ENCODE data around the gene ZNF215. TPM values are rescaled to one million over a fixed set of nuclear protein-coding genes. Genes with fewer than 3 reads are reported as not detected.
"Not testable (repeated sequence)": the region's sequence is repeated elsewhere in the genome, so short reads cannot be mapped to it uniquely, and the experiment has no call there.

The ZNF215 gene
- polyA plus RNA-seq, 3 donors: 3.5 to 3.8 (median 3.6) TPM

DNA sequence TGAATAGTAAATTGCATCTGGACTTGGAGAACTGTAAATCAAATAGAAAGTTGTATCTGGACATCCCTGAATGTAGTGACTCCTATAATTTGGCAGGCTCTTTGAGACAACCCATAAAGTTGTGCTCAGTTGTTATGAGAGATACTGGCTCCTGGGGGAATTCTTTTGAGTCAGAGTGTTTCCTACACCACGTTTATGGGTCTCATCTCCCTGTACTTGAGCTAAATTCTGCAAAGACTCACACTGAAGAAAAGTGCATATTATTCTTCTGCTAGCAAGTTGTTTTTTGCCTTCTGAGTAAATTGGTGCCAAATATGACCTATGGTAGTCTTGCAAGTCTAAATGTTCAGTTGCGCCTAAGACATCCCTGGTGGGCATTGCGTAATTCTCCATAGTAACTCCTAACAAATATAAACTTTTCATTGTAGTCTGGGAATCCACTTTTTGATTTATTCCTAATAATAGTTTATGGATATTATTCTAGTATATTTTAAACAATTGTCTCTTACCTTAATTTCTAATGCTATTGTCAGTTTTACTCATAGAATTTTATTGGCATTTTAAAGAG is 5.0 kb downstream of the ZNF215 start:
- DNase-seq (ENCODE audit: low read depth in 3 of 3, low spot score in 2 of 3): no peak

DNA sequence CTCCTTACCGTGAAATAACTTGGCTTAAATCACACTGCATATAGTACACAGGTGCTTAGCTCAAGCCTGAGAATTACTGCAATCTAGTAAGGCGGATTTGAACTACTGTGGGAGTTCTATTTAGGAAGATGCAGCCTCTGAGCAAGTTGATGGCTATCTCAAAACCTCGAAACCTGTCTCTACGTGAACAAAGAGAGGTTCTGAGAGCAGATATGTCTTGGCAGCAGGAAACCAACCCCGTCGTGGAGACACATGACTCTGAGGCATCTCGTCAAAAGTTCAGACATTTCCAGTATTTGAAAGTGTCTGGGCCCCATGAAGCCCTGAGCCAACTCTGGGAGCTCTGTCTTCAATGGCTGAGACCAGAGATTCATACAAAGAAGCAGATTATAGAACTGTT is 5.9 kb downstream of the ZNF215 start:
- DNase-seq (ENCODE audit: low read depth in 3 of 3, low spot score in 2 of 3): no peak

DNA sequence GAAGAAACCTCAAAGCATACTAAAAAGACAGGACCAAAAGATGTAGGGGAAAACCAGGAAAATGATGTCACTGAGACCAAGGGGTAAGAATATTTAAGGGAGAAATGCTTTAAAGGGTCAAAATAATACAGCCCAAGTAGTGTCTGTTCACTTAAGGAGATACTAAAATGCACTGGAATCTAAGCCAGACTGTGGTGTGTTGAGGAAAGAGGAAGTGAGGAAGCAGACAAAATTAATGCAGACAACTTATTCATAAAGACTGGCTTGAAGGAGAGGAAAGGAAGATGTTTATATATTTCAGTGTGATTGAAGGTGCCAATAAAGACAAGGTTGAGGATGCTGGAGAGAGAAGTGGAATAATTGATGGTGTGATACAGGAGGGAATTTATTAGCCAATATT is 15.7 kb downstream of the ZNF215 start:
- DNase-seq (ENCODE audit: low read depth in 3 of 3, low spot score in 2 of 3): no peak

DNA sequence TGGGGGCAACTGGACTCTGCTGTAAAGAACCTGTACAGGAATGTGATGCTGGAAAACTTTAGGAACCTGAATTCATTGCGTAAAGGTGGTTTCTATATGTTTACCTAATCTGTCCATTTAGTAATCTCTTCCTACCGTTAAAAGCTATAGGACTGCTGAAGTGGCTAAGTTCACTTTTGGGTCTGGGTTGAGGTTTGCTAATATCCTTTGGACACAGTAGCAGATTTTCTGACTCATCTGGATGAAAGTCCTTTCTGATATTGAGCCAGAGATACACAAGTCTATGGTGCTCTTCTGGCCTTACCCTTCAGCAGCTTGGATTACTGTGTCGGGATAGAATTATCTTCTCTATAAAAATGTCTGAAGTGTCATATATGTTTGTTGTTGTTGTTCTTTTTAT is 16.9 kb downstream of the ZNF215 start:
- no peak for DNase-seq (ENCODE audit: low read depth in 3 of 3, low spot score in 2 of 3)

DNA sequence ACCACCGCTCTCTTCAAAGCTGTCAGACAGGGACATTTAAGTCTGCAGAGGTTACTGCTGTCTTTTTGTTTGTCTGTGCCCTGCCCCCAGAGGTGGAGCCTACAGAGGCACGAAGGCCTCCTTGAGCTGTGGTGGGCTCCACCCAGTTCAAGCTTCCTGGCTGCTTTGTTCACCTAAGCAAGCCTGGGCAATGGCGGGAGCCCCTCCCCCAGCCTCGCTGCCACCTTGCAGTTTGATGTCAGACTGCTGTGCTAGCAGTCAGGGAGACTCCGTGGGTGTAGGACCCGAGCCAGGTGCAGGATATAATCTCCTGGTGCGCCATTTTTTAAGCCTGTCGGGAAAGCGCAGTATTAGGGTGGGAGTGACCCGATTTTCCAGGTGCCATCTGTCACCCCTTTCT is 28.0 kb downstream of the ZNF215 start:
- DNase-seq (ENCODE audit: low read depth in 3 of 3, low spot score in 2 of 3): not testable (repeated sequence)

DNA sequence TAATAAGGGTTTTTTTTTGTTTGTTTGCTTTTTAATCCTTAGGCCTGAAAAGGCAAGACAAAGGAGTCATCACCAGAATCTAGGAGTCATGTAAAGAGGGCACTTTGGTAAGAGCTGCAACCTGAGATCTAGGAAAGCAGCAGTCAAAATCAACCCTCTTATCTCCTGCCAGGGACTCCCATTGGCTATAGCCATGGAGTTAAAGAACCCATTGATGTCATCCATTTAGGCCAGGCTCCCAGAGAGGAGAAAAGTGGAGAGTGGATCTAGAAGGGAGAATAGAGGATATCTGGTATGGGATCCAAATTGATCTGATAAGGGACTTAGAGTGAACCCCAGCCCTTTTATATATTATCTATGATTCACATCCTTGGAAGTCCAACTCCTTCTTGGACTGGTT is 35.9 kb downstream of the ZNF215 start:
- DNase-seq (ENCODE audit: low read depth in 3 of 3, low spot score in 2 of 3): no peak

DNA sequence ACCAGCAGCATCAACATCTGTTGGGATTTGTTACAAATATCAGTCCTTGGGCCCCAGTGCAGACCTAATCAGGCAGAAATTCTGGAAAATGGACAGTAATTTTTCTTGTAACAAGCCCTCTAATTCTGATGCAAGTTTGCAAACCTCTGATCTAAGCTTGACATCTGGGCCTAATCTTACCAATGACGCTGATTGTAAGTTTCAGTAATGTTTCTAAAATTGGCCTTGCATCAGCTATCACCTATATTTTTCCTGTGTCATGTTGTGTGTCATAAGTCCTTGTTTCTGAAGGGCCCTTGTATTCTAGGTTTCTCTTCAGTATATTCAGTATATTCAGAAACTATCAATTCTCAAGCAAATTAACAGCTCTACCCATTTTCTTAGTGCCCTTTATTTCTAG is 36.4 kb downstream of the ZNF215 start:
- DNase-seq (ENCODE audit: low read depth in 3 of 3, low spot score in 2 of 3): no peak

DNA sequence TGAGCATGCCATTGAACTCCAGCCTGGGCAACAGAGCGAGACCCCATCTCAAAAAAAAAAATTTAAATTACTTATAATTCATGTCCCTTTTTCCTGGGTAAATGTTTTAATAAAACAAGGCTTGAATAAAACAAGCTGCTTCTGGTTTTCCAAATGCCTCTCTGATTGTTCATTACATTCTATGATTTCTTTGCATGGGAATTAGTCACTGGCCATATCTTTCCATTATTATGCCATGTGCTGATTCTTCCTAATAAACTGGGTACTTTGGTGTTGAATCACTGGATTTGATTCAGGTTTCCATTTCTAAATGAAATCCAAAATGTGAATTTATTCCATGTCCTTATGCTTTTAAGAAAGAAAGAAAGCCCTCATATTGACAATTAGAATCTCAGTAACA is 42.6 kb downstream of the ZNF215 start:
- no peak for DNase-seq (ENCODE audit: low read depth in 3 of 3, low spot score in 2 of 3)

DNA sequence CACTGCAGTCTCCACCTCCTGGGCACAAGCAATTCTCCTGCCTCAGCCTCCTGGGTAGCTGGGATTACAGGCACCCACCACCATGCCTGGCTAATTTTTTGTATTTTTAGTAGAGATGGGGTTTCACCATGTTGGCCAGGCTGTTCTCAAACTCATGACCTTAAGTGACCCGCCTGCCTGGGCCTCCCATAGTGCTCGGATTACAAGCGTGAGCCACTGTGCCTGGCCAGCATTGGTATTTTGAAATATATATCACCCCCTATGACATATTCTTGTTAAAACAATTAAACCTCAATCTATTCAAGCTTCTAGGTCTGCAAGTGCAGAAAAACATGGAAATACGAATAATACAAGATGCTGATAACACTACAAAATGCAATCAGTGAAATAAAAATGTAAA is 43.6 kb downstream of the ZNF215 start:
- not testable (repeated sequence) for DNase-seq (ENCODE audit: low read depth in 3 of 3, low spot score in 2 of 3)

DNA sequence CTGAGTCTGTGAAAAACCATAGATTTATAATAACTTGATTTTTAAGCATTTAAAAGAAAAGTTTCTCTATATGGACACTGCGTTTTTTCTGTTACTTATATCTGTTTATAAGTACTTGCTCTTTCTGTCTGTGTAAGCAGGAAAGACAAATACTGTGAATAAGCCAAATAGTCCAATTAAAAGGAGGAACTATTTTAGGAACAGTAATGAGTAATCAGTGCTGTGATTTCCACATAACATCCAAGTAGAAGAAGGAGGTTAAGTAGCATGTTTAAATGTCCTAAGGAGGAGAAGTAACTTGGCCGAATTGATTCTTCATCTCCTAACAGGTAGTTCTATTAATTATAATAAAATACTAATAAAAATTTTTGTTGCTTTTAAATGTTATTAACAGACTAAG is 53.1 kb downstream of the ZNF215 start:
- DNase-seq (ENCODE audit: low read depth in 3 of 3, low spot score in 2 of 3): no peak

DNA sequence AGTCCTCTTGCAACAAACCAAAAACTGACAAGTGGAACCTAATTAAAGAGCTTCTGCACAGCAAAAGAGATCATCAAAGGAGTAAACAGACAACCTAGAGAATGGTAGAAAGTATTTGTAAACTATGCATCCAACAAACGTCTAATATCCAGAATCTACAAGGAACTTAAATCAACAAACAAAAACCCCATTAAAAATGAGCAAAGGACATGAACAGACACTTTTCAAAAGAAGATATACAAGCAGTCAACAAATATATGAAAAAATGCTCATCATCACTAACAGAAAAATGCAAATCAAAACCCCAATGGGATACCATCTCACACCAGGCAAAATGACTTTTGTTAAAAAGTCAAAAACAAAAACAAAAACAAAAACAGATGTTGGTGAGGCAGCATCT is 60.3 kb downstream of the ZNF215 start:
- DNase-seq (ENCODE audit: low read depth in 3 of 3, low spot score in 2 of 3): no peak

DNA sequence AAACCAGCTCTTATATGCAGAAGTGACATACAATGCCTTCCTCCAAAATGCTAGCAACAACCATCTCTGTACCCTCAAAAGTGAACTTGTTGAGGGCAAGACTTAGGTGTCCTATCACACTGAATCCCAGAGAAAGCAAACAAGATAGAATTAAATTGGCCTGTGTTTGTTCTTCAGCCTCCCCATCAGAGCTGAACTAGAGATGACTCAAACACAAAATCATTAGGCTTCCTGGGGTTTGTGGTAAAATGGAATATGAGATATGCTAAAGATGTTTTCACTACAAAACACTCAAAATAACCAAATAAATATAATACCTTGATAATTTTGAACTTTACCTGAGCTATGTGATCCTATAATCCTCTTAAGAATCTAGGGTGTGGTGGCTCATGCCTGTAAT is 62.3 kb downstream of the ZNF215 start:
- no peak for DNase-seq (ENCODE audit: low read depth in 3 of 3, low spot score in 2 of 3)

DNA sequence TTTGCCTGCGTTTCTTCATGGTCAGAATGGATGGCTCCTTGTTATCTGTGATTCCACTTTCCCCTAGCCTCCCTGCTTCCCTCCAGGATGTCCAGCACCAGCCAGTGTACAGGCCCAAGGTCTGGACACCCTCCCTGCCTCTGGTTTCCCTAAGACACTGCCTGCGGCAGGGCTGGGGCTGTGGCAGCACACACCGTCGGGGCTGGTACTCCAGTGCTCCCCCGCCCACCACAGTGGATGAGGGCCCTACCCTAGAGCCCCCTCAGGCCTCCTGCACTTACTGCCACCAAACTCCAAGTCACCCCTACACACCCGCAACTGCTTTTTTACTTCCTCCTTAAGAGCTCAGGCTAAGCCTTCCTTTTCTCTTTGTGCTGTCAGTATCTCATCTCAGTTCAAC is 65.0 kb downstream of the ZNF215 start:
- DNase-seq (ENCODE audit: low read depth in 3 of 3, low spot score in 2 of 3): no peak

DNA sequence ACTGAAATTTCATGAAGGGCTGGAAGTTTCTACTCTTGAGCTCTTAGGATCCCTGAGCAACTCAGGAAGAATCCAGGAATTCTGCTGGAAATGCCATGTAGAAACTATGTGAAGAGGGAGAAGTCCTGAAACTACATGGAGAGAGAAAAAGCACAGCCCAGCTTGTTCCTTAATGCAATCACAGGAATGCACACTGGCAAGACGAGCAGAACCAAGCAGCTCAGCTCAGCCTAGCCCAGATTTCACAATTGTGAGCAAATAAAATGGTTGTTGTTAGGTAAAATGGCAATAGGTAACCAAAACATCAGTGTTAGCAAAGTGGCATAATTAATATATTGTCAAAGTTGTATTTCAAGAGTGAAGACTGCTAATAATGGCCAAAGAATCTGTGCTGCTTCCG is 65.8 kb downstream of the ZNF215 start:
- no peak for DNase-seq (ENCODE audit: low read depth in 3 of 3, low spot score in 2 of 3)

DNA sequence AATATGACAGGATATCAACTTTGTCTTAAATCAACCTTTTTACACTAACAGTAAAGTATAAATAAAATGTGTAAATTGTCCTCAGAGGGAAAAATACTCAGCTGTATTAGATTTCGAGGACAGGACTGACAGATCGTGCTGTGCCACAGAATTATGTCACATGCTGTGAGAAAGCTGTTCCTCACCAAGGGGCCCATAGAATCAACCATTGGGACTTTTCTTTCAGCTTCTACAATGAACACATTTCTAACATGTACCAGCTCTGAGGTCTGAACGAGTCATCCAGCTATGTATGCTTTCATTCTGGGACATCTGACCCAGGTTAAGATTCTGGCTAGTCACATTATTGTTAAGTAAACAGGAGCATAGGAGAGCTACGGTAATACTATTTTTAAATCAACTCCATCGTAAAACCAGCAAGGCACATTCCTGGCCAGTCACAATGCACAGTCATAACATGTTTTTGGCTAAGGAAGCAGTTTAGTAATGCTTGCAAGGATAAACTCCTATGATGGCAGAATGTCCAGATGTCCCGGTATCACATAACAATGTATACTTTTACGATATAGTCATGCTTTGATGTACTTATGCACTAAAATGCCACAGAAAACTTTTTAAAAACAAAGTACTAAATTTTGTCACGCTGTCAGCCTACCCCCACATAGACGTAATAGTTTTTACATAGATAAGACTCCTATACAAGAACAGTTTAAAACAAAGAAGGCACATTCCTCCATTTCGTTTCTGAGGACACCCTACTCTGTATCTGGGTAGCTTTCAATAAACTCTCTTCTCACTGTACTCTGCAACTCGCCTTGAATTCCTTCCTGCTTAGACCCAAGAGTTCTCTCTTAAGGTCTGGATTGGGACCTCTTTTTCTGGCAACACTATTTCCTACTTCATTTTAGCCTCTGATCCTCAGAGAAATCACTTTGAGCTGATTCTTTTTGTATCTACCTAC is 66.5 kb downstream of the ZNF215 start:
- DNase-seq (ENCODE audit: low read depth in 3 of 3, low spot score in 2 of 3): peak in 1 of 3 donors; percentile 1

DNA sequence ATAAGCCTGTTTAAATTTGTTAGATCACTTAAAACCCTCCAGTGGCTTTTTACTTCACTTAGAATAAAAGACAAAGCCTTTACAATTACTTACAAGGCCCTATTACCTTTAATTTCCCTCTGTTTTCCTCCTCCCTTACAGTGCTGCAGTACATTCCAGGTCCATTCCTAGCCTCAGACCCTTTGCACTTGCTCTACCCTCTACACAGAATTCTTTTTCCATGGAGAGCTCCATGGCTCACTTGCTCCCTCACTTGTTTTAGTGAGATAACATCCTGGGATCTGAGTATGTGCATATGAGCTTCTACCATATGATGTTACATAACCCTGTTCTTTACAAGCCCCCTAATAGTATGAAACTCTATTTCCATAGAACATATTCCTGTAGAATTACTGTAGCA is 69.5 kb downstream of the ZNF215 start:
- DNase-seq (ENCODE audit: low read depth in 3 of 3, low spot score in 2 of 3): no peak

DNA sequence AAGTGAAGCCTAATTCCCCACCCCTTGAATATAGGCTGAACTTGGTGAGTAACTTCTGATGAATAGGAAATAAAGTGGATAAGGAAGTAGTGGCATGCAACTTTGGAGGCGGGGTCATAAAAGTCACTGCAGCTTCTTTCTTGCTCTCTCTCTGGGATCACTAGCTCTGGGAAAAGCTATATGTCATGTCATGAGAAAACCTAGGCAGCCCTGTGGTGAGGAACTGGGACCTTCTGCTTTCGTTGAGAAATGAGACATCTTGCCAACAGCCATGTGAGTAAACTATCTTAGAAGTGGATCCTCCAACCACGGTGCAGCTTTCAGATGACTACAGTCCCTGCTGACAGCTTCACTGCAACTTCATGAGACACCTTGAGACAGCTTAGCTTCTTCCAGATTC is 78.3 kb downstream of the ZNF215 start:
- no peak for DNase-seq (ENCODE audit: low read depth in 3 of 3, low spot score in 2 of 3)

Other genes with a start within 250 kb of the ZNF215 start
- 10 to 100 TPM; 68.3 to 81.6 (median 68.3) TPM for gene MRPL17, start 243.1 kb upstream of the ZNF215 start, polyA plus RNA-seq (ENCODE audit: insufficient read length in 3 of 3)
- under 1 TPM; 0.07 to 0.14 (median 0.10) TPM for gene OR2AG2, start 154.4 kb upstream of the ZNF215 start, polyA plus RNA-seq (ENCODE audit: insufficient read length in 3 of 3)
- gene OR2AG1, start 143.4 kb upstream of the ZNF215 start, polyA plus RNA-seq (ENCODE audit: insufficient read length in 3 of 3): under 1 TPM in 1 of 3 donors, not detected in 2; 0.07 TPM
- gene OR6A2, start 126.7 kb upstream of the ZNF215 start, polyA plus RNA-seq (ENCODE audit: insufficient read length in 3 of 3): under 1 TPM in 1 of 3 donors, not detected in 2; 0.04 TPM
- not detected for gene OR10A5, start 80.7 kb upstream of the ZNF215 start, polyA plus RNA-seq (ENCODE audit: insufficient read length in 3 of 3)
- not detected for gene OR10A2, start 63.4 kb upstream of the ZNF215 start, polyA plus RNA-seq (ENCODE audit: insufficient read length in 3 of 3)
- not detected for gene OR10A4, start 49.8 kb upstream of the ZNF215 start, polyA plus RNA-seq (ENCODE audit: insufficient read length in 3 of 3)
- gene OR2D2, start 33.9 kb upstream of the ZNF215 start, polyA plus RNA-seq (ENCODE audit: insufficient read length in 3 of 3): not detected
- gene OR2D3, start 5.4 kb upstream of the ZNF215 start, polyA plus RNA-seq (ENCODE audit: insufficient read length in 3 of 3): not detected
- 10 to 100 TPM; 11.8 to 13.9 (median 13.7) TPM for gene ZNF214, start 93.9 kb downstream of the ZNF215 start, polyA plus RNA-seq (ENCODE audit: insufficient read length in 3 of 3)
- 1 to 10 TPM in 1 of 3 donors, under 1 TPM in 2; 0.71 to 1.4 (median 0.79) TPM for gene NLRP14, start 94.1 kb downstream of the ZNF215 start, polyA plus RNA-seq (ENCODE audit: insufficient read length in 3 of 3)
- under 1 TPM; 0.08 to 0.12 (median 0.11) TPM for gene RBMXL2, start 162.6 kb downstream of the ZNF215 start, polyA plus RNA-seq (ENCODE audit: insufficient read length in 3 of 3)

Measured in right renal cortex interstitium (tissue), 3 donors.